ENCODE data around the gene SRCAP.
A peak's percentile ranks its signal among the peaks of the same experiment; 100 is the strongest.

Gene SRCAP

DNA sequence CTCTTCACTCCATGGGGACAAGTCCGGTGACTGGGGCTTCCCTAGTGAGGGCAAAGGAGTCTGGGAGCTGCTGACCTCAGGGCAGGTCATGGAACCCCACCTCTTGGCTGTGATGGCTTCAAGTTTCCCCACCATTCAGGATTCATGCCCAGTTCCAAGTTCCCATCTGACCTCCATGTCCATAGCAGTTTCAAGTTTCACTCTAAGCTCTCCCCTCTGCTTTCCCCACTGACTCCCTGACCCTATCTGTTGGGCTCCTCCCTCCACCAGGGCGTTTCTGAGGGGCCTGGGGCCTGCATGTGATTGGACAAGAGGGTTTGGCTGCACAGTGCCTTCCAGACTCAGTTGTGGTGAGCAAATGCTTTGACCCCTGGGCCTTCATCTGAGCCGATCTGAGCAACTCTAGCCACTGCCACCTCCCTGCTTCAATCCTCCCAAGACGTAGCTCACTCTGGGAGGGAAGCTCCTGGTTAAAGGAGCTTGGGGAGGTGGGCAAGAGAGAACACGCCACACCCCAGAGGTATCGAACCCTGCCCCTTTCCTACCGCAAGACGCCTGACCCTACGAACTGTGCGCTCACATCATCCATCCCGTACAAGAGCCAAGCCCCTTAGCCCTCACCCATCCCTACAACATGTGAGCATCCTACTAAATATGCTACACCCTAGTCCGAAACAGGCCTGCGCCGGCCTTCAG lies 79.7 kb downstream of the SRCAP start:
- no peak for DNase-seq

DNA sequence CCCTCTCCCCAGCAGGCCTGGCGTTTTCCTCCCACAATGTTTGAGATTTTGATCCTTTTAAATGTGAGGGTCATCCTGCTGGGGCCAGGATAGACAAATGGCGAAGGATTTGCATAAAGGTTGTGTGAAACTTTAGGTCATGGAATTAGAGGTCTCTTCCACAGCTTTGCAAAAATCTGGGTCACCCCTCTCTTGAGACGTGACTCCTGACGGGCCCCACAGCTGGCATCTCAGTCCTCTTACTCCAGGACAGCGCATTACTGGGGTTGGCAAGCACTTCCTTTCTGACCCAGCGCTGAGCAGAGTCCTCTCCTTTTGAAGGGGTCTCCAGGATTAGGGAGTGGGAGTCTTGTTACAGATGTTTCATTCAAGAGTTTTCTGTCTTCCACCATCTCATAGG lies 80.6 kb downstream of the SRCAP start:
- DNase-seq: no peak

DNA sequence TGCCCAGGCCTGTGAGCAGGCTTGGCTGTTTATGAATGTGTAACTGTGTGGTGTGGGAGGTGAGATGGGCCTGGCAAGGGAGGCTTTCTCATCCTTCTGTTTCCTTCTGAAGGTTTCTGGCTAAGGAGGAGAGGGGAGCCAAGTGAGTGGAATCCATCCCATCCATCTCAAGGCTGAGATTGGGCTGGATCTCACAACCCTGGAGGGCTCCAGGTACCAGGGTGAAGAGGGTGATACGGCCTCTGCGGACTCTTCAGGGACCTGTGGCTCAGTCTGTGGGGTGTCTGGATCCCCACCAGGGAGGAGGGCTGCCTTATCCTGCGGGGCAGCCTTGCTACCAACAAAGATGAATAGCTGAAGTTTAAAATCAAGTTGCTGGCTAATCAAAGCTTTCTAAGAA lies 81.0 kb downstream of the SRCAP start:
- DNase-seq: no peak

- DNase-seq: peak; percentile 46 to 49
These were observed 81.6 kb downstream of the SRCAP start for GRCh38 chr16:30780549-30780948.

GRCh38 chr16:30782486-30783279 lies 83.7 kb downstream of the SRCAP start:
- DNase-seq: no peak

DNA sequence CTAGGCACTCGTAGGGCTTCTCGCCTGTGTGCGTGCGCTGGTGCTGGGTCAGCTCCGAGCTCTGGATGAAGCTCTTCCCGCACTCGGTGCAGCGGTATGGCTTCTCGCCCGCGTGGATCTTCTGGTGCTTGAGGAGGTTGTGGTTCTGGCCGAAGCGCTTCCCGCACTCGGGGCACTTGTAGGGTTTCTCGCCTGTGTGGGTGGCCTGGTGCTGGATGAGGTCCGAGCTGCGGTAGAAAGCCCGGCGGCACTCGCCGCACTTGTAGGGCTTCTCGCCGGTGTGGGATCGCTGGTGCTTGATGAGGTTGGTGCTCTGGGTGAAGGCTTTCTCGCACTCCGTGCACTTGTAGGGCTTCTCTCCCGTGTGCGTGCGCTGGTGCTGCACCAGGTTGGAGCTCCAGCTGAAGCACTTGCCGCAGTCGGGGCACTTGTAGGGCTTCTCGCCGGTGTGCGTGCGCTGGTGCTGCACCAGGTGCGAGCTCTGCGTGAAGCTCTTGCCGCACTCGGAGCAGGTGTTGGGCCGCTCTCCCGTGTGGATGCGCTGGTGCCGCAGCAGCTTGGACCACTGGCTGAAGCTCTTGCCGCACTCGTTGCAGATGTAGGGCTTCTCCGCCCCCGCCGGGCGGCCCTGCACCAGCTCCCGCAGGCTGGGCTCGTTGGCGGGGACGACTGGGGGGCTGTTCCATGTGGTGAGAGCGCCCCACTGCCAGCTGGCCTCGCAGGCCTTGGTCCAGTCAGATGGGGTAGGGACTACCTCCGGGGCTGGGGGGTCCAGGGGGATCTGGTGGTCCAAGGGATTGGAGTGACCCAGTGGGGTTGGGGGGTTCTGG lies 84.5 kb downstream of the SRCAP start:
- DNase-seq: no peak

GRCh38 chr16:30784215-30784614 lies 85.2 kb downstream of the SRCAP start:
- no peak for DNase-seq

- DNase-seq: no peak
These were observed 86.4 kb downstream of the SRCAP start for GRCh38 chr16:30785126-30786106.

DNA sequence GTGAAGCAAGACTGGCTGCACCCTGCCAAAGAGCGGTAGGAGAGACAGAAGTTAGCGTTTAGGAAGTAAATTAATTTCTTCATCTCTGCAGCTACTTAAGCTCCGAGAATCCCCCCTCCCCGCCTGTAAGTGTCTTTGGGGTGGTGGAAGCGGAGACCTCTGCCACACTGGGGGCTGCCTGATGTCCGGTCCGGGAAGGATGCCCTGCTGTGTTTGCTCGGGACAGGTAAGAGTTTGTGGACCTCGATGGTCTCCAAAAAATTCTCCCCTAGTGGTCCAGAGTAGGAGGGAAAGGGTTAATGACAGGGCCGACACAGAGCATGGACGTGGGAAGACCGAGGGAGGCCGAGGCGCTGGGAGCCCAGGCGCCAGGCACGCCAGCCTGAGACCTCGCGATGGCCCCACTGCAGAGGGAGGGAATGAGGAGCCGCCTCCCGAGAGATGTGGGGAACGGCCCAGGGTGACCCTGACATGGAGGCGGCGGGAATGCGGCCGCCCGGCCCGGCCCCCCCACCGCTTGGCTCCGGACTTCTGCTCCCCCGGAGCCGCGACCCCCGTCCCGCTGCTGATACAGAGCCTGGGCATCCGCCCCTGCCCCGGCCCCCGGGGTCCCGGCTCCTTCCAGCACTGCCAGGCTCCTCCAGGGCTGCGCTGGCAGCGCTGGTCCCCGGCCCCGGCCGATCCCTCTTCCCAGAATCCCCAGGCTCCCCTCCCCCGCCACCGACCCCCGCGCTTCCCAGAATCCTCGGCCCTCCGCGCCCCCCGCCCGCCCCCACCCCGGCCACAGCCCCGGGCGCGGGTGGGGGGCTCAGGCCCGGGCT lies 87.4 kb downstream of the SRCAP start:
- no peak for DNase-seq

GRCh38 chr16:30786936-30787612 lies 88.1 kb downstream of the SRCAP start, which contains the start of gene ZNF629:
Gene ZNF629 (minus strand): TSS chr16:30787205. CDS start chr16:30784482, 2,723 bp downstream.
- peak; percentile 34 to 51 for DNase-seq

DNA sequence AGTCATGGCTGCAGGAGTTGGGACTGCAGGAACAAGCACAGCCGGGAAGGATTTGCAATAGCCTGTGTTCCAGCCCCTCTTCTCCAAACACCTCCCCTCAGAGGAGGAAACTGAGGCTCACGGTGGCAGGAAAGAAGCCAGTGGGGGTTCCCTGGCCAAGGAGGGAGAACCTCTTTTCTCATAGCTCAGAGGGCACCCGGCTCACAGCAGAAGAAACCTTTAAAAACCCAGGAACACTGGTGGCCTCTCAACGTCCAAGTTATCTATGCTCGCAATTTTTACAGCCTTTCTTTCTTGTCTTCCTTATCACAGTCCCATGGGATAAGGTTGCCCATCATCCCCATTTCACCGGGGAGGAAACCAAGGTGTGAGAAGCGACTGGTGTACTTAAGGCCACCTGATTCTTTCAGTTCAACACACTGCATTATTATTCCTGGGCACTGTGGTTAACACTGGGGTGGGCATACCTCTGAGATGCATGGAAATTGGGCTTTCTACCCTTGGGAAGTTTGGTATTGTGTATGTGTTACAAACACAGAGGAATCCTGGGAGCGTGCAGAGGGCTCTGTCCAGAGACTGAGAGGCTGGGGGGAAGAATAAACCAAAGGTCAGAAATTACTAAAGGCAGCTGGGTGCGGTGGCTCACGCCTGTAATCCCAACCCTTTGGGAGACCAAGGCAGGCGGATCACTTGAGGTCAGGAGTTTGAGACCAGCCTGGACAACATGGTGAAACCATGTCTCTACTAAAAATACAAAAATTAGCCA lies 88.8 kb downstream of the SRCAP start:
- DNase-seq: no peak
